Trophoblast cell (in vitro differentiated cells and primary cell): ENCODE results near the gene IL1R2.

ENCODE experiments used
- DNase-seq, 2 donors: peaks; one replicate each; pipeline ENCODE4 v3.0.0-alpha.2; 2016
- H2AFZ ChIP-seq: 2 replicates; pipeline ENCODE4 v1.6.1; 2013; ENCODE audit warnings: low read length, moderate library complexity, mild to moderate bottlenecking; ENCODE audit not compliant: insufficient read depth, poor library complexity
- H2AK5ac ChIP-seq: 2 replicates; pipeline ENCODE4 v1.6.1; 2013; ENCODE audit warnings: mild to moderate bottlenecking, low read length
- H2BK120ac ChIP-seq: 2 replicates; pipeline ENCODE4 v1.6.1; 2013; ENCODE audit warnings: low read length, mild to moderate bottlenecking, moderate library complexity; ENCODE audit not compliant: insufficient read depth, poor library complexity
- H2BK12ac ChIP-seq: 2 replicates; pipeline ENCODE4 v1.6.1; 2013; ENCODE audit warnings: mild to moderate bottlenecking, low read length, moderate library complexity
- H2BK5ac ChIP-seq: 2 replicates; pipeline ENCODE4 v1.6.1; 2013; ENCODE audit warnings: low read length, low read depth, moderate library complexity, mild to moderate bottlenecking; ENCODE audit not compliant: poor library complexity
- H3K14ac ChIP-seq: 2 replicates; pipeline ENCODE4 v1.6.1; 2013; ENCODE audit warnings: mild to moderate bottlenecking, low read length
- H3K18ac ChIP-seq: 2 replicates; pipeline ENCODE4 v1.6.1; 2013; ENCODE audit warnings: mild to moderate bottlenecking, low read length
- H3K23ac ChIP-seq: 2 replicates; pipeline ENCODE4 v1.6.1; 2013; ENCODE audit warnings: low read length
- H3K27ac ChIP-seq: 2 replicates; pipeline ENCODE4 v1.5.1; 2013; ENCODE audit warnings: low read depth, mild to moderate bottlenecking, inconsistent platforms, low read length, moderate library complexity
- H3K27me3 ChIP-seq: 2 replicates; pipeline ENCODE4 v1.6.1; 2013; ENCODE audit warnings: inconsistent platforms, mild to moderate bottlenecking, low read length, moderate library complexity; ENCODE audit not compliant: insufficient read depth
- H3K36me3 ChIP-seq, 2 experiments: 1 replicate in 1 of 2; 2 replicates in 1 of 2; pipeline ENCODE4 v1.6.1; 2013; ENCODE audit warnings: low read length in 2 of 2, mild to moderate bottlenecking in 2 of 2, moderate library complexity in 1 of 2; ENCODE audit not compliant: insufficient read depth in 2 of 2, control insufficient read depth in 1 of 2
- H3K4ac ChIP-seq: 2 replicates; pipeline ENCODE4 v1.6.1; 2013; ENCODE audit warnings: low read depth, mild to moderate bottlenecking, low read length, moderate library complexity
- H3K4me1 ChIP-seq, 2 experiments: 1 replicate in 1 of 2; 2 replicates in 1 of 2; pipeline ENCODE4 v1.6.1; 2013; ENCODE audit warnings: low read length in 2 of 2, mild to moderate bottlenecking in 2 of 2, moderate library complexity in 1 of 2; ENCODE audit not compliant: insufficient read depth in 2 of 2, control insufficient read depth in 1 of 2
- H3K4me2 ChIP-seq: 2 replicates; pipeline ENCODE4 v1.6.1; 2013; ENCODE audit warnings: inconsistent platforms, mild to moderate bottlenecking, low read length, moderate library complexity
- H3K4me3 ChIP-seq: 2 replicates; pipeline ENCODE4 v1.5.1; 2013; ENCODE audit warnings: mild to moderate bottlenecking, low read depth, low read length, inconsistent platforms
- H3K79me1 ChIP-seq: one replicate; pipeline ENCODE4 v1.6.1; 2013; ENCODE audit warnings: low read length
- H3K79me2 ChIP-seq: 2 replicates; pipeline ENCODE4 v1.6.1; 2013; ENCODE audit warnings: low read length, mild to moderate bottlenecking; ENCODE audit not compliant: control insufficient read depth, insufficient read depth, poor library complexity
- H3K9ac ChIP-seq: 2 replicates; pipeline ENCODE4 v1.6.1; 2013; ENCODE audit warnings: mild to moderate bottlenecking, low read length
- H3K9me3 ChIP-seq: 2 replicates; pipeline ENCODE4 v1.6.1; 2013; ENCODE audit warnings: low read depth, mild to moderate bottlenecking, control low read depth, inconsistent platforms, low read length; ENCODE audit not compliant: insufficient read depth
- H4K12ac ChIP-seq: 2 replicates; pipeline ENCODE4 v1.6.1; 2013; ENCODE audit warnings: low read depth, mild to moderate bottlenecking, low read length, moderate library complexity
- H4K8ac ChIP-seq: 2 replicates; pipeline ENCODE4 v1.6.1; 2013; ENCODE audit warnings: low read depth, mild to moderate bottlenecking, low read length, moderate library complexity
- H4K91ac ChIP-seq: one replicate; pipeline ENCODE4 v1.6.1; 2013; ENCODE audit warnings: low read depth, mild to moderate bottlenecking, low read length, moderate library complexity
- WGBS: extraction: QIAGEN DNeasy Blood & Tissue Kit; methylation state at CpG from one replicate; pipeline ENCODE4 v1.1.7; 2013; ENCODE audit warnings: missing lambda C conversion rate; ENCODE audit not compliant: insufficient read length, insufficient coverage; ENCODE audit errors: extremely low coverage; 5-methylcytosine and 5-hydroxymethylcytosine counted together

IL1R2 gene

GRCh38 chr2:101984656-101985055 lies 7.1 kb upstream of the IL1R2 start:
- no CpG with 5 or more reads among the region's 9 CpGs for WGBS
- peaks cover 9 to 15% of the 10 kb centered on the region in 2 experiments for H3K4me1 ChIP-seq

GRCh38 chr2:101985101-101985792 lies 6.5 kb upstream of the IL1R2 start:
- Histone ChIP-seq H3K18ac (no peak overlapping the region), H3K27me3 (no peaks in the 10 kb centered on the region), H3K79me2 (no peaks in the 10 kb centered on the region), H2AK5ac (peak overlapping the region; percentile 25), H3K36me3 (no peaks in the 10 kb centered on the region), H3K9me3 (peaks cover 2% of the 10 kb centered on the region), H3K4ac (no peak overlapping the region), H2BK12ac (no peak overlapping the region), H4K8ac (no peak overlapping the region), H3K9ac (no peak overlapping the region), H3K27ac (no peak overlapping the region), H3K14ac (no peak overlapping the region), H3K4me3 (no peak overlapping the region), H4K12ac (no peak overlapping the region), H2BK5ac (no peak overlapping the region), H2BK120ac (no peak overlapping the region), H3K79me1 (peaks cover 8% of the 10 kb centered on the region), H2AFZ (no peak overlapping the region), H4K91ac (peak overlapping the region; percentile 64), H3K4me1 (peaks cover 9 to 15% of the 10 kb centered on the region in 2 experiments), H3K23ac (no peak overlapping the region), H3K4me2 (no peak overlapping the region)
- WGBS = no CpG with 5 or more reads among the region's 7 CpGs
- peak; percentile 91 for DNase-seq

More at GRCh38 chr2:101984656-101985055, 7.1 kb upstream of the IL1R2 start:
- no peak overlapping the region for H3K9ac ChIP-seq
- DNase-seq = no peak
- no peak overlapping the region for H4K12ac ChIP-seq
- H4K91ac ChIP-seq = no peak overlapping the region
- no peak overlapping the region for H3K23ac ChIP-seq
- H2BK5ac ChIP-seq = no peak overlapping the region
- H3K79me1 ChIP-seq = peaks cover 8% of the 10 kb centered on the region
- no peaks in the 10 kb centered on the region for H3K36me3 ChIP-seq
- no peak overlapping the region for H2BK120ac ChIP-seq
- H2AK5ac ChIP-seq = no peak overlapping the region
- no peak overlapping the region for H3K4ac ChIP-seq
- no peak overlapping the region for H2BK12ac ChIP-seq
- H3K27ac ChIP-seq = no peak overlapping the region
- no peak overlapping the region for H3K4me2 ChIP-seq
- no peak overlapping the region for H3K14ac ChIP-seq
- no peak overlapping the region for H2AFZ ChIP-seq
- H4K8ac ChIP-seq = peak overlapping the region; percentile 11
- no peaks in the 10 kb centered on the region for H3K79me2 ChIP-seq
- H3K18ac ChIP-seq = no peak overlapping the region
- peaks cover 2% of the 10 kb centered on the region for H3K9me3 ChIP-seq
- H3K4me3 ChIP-seq = no peak overlapping the region
- no peaks in the 10 kb centered on the region for H3K27me3 ChIP-seq

GRCh38 chr2:101985793-101986164 lies 6.0 kb upstream of the IL1R2 start:
- H3K4ac ChIP-seq = no peak overlapping the region
- H4K8ac ChIP-seq = no peak overlapping the region
- H4K12ac ChIP-seq = no peak overlapping the region
- no peak overlapping the region for H2AFZ ChIP-seq
- no peak overlapping the region for H3K14ac ChIP-seq
- no peak overlapping the region for H3K23ac ChIP-seq
- no peak overlapping the region for H3K4me2 ChIP-seq
- H2BK12ac ChIP-seq = no peak overlapping the region
- no peak overlapping the region for H3K27ac ChIP-seq
- peaks cover 9 to 15% of the 10 kb centered on the region in 2 experiments for H3K4me1 ChIP-seq
- H3K36me3 ChIP-seq = no peaks in the 10 kb centered on the region
- peaks cover 8% of the 10 kb centered on the region for H3K79me1 ChIP-seq
- no CpG with 5 or more reads among the region's 7 CpGs for WGBS
- peak overlapping the region; percentile 64 for H4K91ac ChIP-seq
- no peak overlapping the region for H3K18ac ChIP-seq
- H2BK120ac ChIP-seq = peak overlapping the region; percentile 50
- H2BK5ac ChIP-seq = no peak overlapping the region
- no peaks in the 10 kb centered on the region for H3K79me2 ChIP-seq
- H3K9me3 ChIP-seq = peaks cover 2% of the 10 kb centered on the region
- no peak overlapping the region for H3K9ac ChIP-seq
- DNase-seq = no peak
- peak overlapping the region; percentile 25 for H2AK5ac ChIP-seq
- H3K27me3 ChIP-seq = no peaks in the 10 kb centered on the region
- H3K4me3 ChIP-seq = no peak overlapping the region

- H4K8ac ChIP-seq = no peak overlapping the region
- H3K27me3 ChIP-seq = no peaks in the 10 kb centered on the region
- no peak overlapping the region for H3K18ac ChIP-seq
- H2BK120ac ChIP-seq = no peak overlapping the region
- no peak overlapping the region for H3K27ac ChIP-seq
- H4K91ac ChIP-seq = peak overlapping the region; percentile 50
- peaks cover 8% of the 10 kb centered on the region for H3K79me1 ChIP-seq
- WGBS = no CpG with 5 or more reads among the region's 4 CpGs
- H3K9ac ChIP-seq = peak overlapping the region; percentile 14
- no peak overlapping the region for H3K4me3 ChIP-seq
- H3K36me3 ChIP-seq = no peaks in the 10 kb centered on the region
- no peak overlapping the region for H3K14ac ChIP-seq
- H3K4me2 ChIP-seq = no peak overlapping the region
- H3K23ac ChIP-seq = no peak overlapping the region
- no peak overlapping the region for H3K4ac ChIP-seq
- H2AK5ac ChIP-seq = no peak overlapping the region
- no peaks in the 10 kb centered on the region for H3K79me2 ChIP-seq
- no peak overlapping the region for H4K12ac ChIP-seq
- H2BK5ac ChIP-seq = no peak overlapping the region
- H2AFZ ChIP-seq = no peak overlapping the region
- peak; percentile 98 for DNase-seq
- H2BK12ac ChIP-seq = no peak overlapping the region
- peaks cover 9 to 15% of the 10 kb centered on the region in 2 experiments for H3K4me1 ChIP-seq
- H3K9me3 ChIP-seq = peaks cover 2% of the 10 kb centered on the region
Measured at GRCh38 chr2:101986376-101986775, 5.4 kb upstream of the IL1R2 start.
